B cell (primary cell): ENCODE measurements around the gene IRF1. TPM values are rescaled to one million over a fixed set of nuclear protein-coding genes. Genes with fewer than 3 reads are reported as not detected.

Experiments used
- ATAC-seq: fragments of 200-7000 bp; cut with Tn5 transposase; one replicate; pipeline ENCODE4 v1.10.0; 2021; ENCODE audit warnings: low read depth, mild to moderate bottlenecking, moderate number of reproducible peaks, moderate library complexity
- CTCF ChIA-PET: fragments of 350-600 bp; sonication (Branson Sonifier 250); formaldehyde crosslinking; loops from one replicate; lab custom pipeline; 2021; ENCODE audit warnings: antibody characterized with exemption, inconsistent platforms; lab: Charles Lee
- POLR2A ChIA-PET: fragments of 350-600 bp; sonication (Branson Sonifier 250); formaldehyde crosslinking; loops from one replicate; lab custom pipeline; 2021; ENCODE audit warnings: antibody characterized with exemption; lab: Charles Lee
- DNase-seq: peaks from one replicate; pipeline ENCODE4 v3.0.0; 2013
- H2AFZ ChIP-seq: 2 replicates; pipeline ENCODE4 v1.6.1; 2012; ENCODE audit warnings: mild to moderate bottlenecking, low read depth, low read length; ENCODE audit not compliant: insufficient read depth, poor library complexity, severe bottlenecking
- H3K27ac ChIP-seq, 2 donors: 1 replicate in 1 of 2; 2 replicates in 1 of 2; pipeline ENCODE4 v1.5.1; 2012 to 2013; ENCODE audit warnings: low read length in 2 of 2, mild to moderate bottlenecking in 2 of 2, moderate library complexity in 1 of 2
- H3K27me3 ChIP-seq, 4 experiments: fragments of 200-600 bp in 1 of 4; sonication (generic) in 1 of 4; replicated peaks in 1 of 4; 1 replicate in 2 of 4; 2 replicates in 2 of 4; pipeline versions ENCODE4 v1.6.1 to v1.7.0; 2013 to 2016; ENCODE audit warnings: low read length in 3 of 4, mild to moderate bottlenecking in 2 of 4, mixed read lengths in 1 of 4, moderate library complexity in 1 of 4; ENCODE audit not compliant: insufficient read depth in 4 of 4, control insufficient read depth in 3 of 4; ENCODE audit errors: control extremely low read depth in 1 of 4
- H3K36me3 ChIP-seq, 2 experiments: replicated peaks in 1 of 2; 1 replicate in 1 of 2; 2 replicates in 1 of 2; pipeline versions ENCODE4 v1.6.1 to v1.7.1; 2013; ENCODE audit warnings: low read length in 1 of 2; ENCODE audit not compliant: insufficient read depth in 2 of 2, control insufficient read depth in 1 of 2; ENCODE audit errors: control extremely low read depth in 1 of 2, extremely low read depth in 1 of 2
- H3K4me1 ChIP-seq, 2 donors: fragments of 200-600 bp in 1 of 2; sonication (generic) in 1 of 2; 1 replicate in 1 of 2; 2 replicates in 1 of 2; pipeline versions ENCODE4 v1.5.1 to v1.6.1; 2013 to 2017; ENCODE audit warnings: low read length in 2 of 2; ENCODE audit not compliant: control insufficient read depth in 2 of 2, insufficient read depth in 2 of 2
- H3K4me2 ChIP-seq: replicated peaks from 2 replicates; pipeline ENCODE3; 2012; ENCODE audit warnings: mild to moderate bottlenecking, low read depth, low read length; ENCODE audit not compliant: poor library complexity, severe bottlenecking
- H3K4me3 ChIP-seq, 5 experiments: fragments of 200-600 bp in 1 of 5; sonication (generic) in 1 of 5; 1 replicate in 3 of 5; 2 replicates in 2 of 5; pipeline versions ENCODE4 v1.5.1 to v1.7.0; 2011 to 2016; ENCODE audit warnings: low read length in 4 of 5, mild to moderate bottlenecking in 4 of 5, low read depth in 2 of 5, control low read depth in 1 of 5, moderate library complexity in 1 of 5; ENCODE audit not compliant: insufficient read depth in 1 of 5; ENCODE audit errors: control extremely low read depth in 1 of 5, extremely low read depth in 1 of 5
- H3K79me2 ChIP-seq: fragments of 200-600 bp; sonication (generic); one replicate; pipeline ENCODE4 v1.6.0; 2016; ENCODE audit warnings: low read length; ENCODE audit not compliant: control insufficient read depth, insufficient read depth
- H3K9ac ChIP-seq: fragments of 200-600 bp; sonication (generic); 2 replicates; pipeline ENCODE4 v1.6.1; 2017; ENCODE audit warnings: mild to moderate bottlenecking, low read length, moderate library complexity
- H3K9me3 ChIP-seq, 3 donors: one replicate each; pipeline versions ENCODE4 v1.6.1 to v1.7.1; 2013; ENCODE audit warnings: low read length in 2 of 3; ENCODE audit not compliant: control insufficient read depth in 2 of 3, insufficient read depth in 1 of 3; ENCODE audit errors: control extremely low read depth in 1 of 3
- H4K20me1 ChIP-seq: 2 replicates; pipeline ENCODE4 v1.6.0; 2012; ENCODE audit warnings: mild to moderate bottlenecking, low read length; ENCODE audit not compliant: insufficient read depth, control insufficient read depth, poor library complexity, severe bottlenecking
- H3K27ac Mint-ChIP-seq: one replicate; pipeline ENCODE4 v1.8.0; 2021; ENCODE audit warnings: mixed read lengths
- H3K27me3 Mint-ChIP-seq: one replicate; pipeline ENCODE4 v1.8.0; 2021; ENCODE audit warnings: mixed read lengths
- H3K4me1 Mint-ChIP-seq: one replicate; pipeline ENCODE4 v1.8.0; 2021; ENCODE audit warnings: mixed read lengths
- H3K4me3 Mint-ChIP-seq: one replicate; pipeline ENCODE4 v1.8.0; 2021; ENCODE audit warnings: mixed read lengths
- H3K9me3 Mint-ChIP-seq: one replicate; pipeline ENCODE4 v1.8.0; 2022; ENCODE audit warnings: mixed read lengths; ENCODE audit not compliant: insufficient read depth
- EZH2 ChIP-seq: IDR thresholded peaks from 2 replicates; pipeline ENCODE4 v1.6.1; 2012; ENCODE audit warnings: borderline replicate concordance, low read depth, mild to moderate bottlenecking, moderate library complexity, low read length; ENCODE audit not compliant: insufficient read depth, poor library complexity, severe bottlenecking
- WGBS: methylation state at CpG from one replicate; pipeline ENCODE4 v1.1.5; 2013; ENCODE audit warnings: missing lambda C conversion rate; ENCODE audit not compliant: insufficient coverage; 5-methylcytosine and 5-hydroxymethylcytosine counted together
- intact Hi-C: fragments of 100-400 bp; cut with micrococcal nuclease; formaldehyde crosslinking; loops from one replicate; pipeline ENCODE4 v1.10.0; 2022
- polyA plus RNA-seq: library from polyadenylated mRNA; depleted of rRNA; stranded (reverse); fragments of >200 nt; gene quantifications from 2 replicates; pipeline ENCODE4 v1.2.3, GENCODE V29; 2012
- total RNA-seq, 2 donors: library from RNA; stranded (reverse); fragments of 120-200 nt in 1 of 2; gene quantifications; 1 replicate in 1 of 2; 2 replicates in 1 of 2; pipeline versions ENCODE4 v1.2.3 to v1.2.4, GENCODE V29; 2013 to 2022
- TF ChIP-seq, protein P1 (sequence below): fragments of 200-600 bp; IDR thresholded peaks from one replicate; pipeline ENCODE4 v1.8.0; 2022; ENCODE audit warnings: antibody characterized with exemption, mild to moderate bottlenecking

The IRF1 gene
- total and polyA plus RNA-seq, 2 donors (not counting 1 experiment from before 2014, with no cell fraction given), result 173 to 306 TPM

DNA sequence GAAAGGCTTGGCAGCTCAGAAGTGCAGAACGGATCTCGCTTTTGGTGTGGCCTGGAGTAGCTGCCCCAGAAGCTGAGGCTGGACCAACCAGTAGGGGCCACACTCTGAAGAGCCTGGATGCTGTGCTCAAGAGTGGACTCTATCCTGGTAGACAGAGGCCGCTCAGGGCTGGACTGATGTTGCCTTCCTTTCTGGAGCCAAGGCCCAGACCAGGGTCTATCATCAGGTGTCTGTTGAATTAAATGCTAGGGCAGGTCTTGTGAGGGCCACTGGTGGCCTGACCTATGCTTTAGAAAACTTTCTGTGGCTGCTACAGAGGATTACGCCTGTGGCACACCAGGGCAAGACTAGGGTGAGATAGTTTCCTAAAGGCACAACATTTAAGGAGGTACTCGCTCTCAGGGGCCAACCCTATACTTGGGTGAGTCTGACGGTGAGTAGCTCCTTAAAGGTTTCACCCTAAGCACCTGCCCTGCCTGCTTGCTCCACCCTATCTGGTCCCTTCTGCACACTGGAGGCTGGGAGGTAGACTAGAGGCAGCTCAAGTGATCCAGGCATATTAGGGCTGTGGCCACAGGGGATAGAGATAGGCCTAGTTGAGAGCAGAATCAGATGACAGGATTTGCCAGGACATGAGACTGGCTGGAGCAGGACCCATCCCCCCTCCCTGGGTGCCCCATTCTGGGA, 9.8 kb upstream of the IRF1 start:
- peak overlapping the region; percentile 59 for H3K4me2 ChIP-seq
- WGBS, result 100% methylated on average over 4 of the region's 6 CpGs
- no peaks in the 10 kb centered on the region for H3K27me3 Mint-ChIP-seq
- DNase-seq (no peak), ATAC-seq (no peak)
- H3K4me3 ChIP-seq, result no peak overlapping the region
- H3K4me1 ChIP-seq, result peaks cover 21 to 31% of the 10 kb centered on the region in 2 donors
- no peaks in the 10 kb centered on the region for H3K9me3 ChIP-seq
- intact Hi-C loops, result loop anchor here (2.0 to 10.0 kb wide), 4 partner anchors 90 to 382 kb away; partner anchors contain the start of genes GDF9, SLC22A4 and UQCRQ
- no peaks in the 10 kb centered on the region for H3K9me3 Mint-ChIP-seq
- POLR2A ChIA-PET, result interaction anchor here (0.5 to 3.2 kb wide), 13 partner anchors 10 to 320 kb away, joined by 3 to 29 read pairs (median 6); partner anchors contain the start of genes IRF1 and SLC22A5
- CTCF ChIA-PET, result interaction anchor here (0.7 to 13.8 kb wide), 38 partner anchors 9 to 604 kb away, joined by 3 to 528 read pairs (median 8); partner anchors contain the start of genes GDF9, IRF1 and SLC22A5
- H2AFZ ChIP-seq, result no peak overlapping the region
- peaks cover 40% of the 10 kb centered on the region for H3K4me1 Mint-ChIP-seq
- no peak overlapping the region for H3K4me3 Mint-ChIP-seq
- peaks cover 7% of the 10 kb centered on the region for H3K79me2 ChIP-seq
- TF ChIP-seq, protein P1, sequence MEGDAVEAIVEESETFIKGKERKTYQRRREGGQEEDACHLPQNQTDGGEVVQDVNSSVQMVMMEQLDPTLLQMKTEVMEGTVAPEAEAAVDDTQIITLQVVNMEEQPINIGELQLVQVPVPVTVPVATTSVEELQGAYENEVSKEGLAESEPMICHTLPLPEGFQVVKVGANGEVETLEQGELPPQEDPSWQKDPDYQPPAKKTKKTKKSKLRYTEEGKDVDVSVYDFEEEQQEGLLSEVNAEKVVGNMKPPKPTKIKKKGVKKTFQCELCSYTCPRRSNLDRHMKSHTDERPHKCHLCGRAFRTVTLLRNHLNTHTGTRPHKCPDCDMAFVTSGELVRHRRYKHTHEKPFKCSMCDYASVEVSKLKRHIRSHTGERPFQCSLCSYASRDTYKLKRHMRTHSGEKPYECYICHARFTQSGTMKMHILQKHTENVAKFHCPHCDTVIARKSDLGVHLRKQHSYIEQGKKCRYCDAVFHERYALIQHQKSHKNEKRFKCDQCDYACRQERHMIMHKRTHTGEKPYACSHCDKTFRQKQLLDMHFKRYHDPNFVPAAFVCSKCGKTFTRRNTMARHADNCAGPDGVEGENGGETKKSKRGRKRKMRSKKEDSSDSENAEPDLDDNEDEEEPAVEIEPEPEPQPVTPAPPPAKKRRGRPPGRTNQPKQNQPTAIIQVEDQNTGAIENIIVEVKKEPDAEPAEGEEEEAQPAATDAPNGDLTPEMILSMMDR, result no peak
- TF ChIP-seq EZH2, result no peak
- no peaks in the 10 kb centered on the region for H3K27me3 ChIP-seq
- no peaks in the 10 kb centered on the region for H3K36me3 ChIP-seq
- H4K20me1 ChIP-seq, result no peaks in the 10 kb centered on the region
- H3K27ac ChIP-seq, result peak overlapping the region; percentile 78 to 85
- no peak overlapping the region for H3K9ac ChIP-seq
- peak overlapping the region; percentile 97 for H3K27ac Mint-ChIP-seq
